Right lobe of liver (tissue), 4 donors: ENCODE measurements around the gene GPC6.

ENCODE experiments used
- POLR2A ChIP-seq: fragments of 450-650 bp; IDR thresholded peaks from one replicate; pipeline ENCODE4 v1.6.1; 2017; ENCODE audit warnings: antibody characterized with exemption, mild to moderate bottlenecking
- TF ChIP-seq, protein P1 (sequence below), 4 donors: fragments of 200-600 bp in 3 of 4; fragments of 450-650 bp in 1 of 4; IDR thresholded peaks; one replicate each; pipeline versions ENCODE4 v1.5.1 to v1.8.0; 2016 to 2022; ENCODE audit warnings: antibody characterized with exemption in 4 of 4, mild to moderate bottlenecking in 2 of 4
- donor health status: DM: no; HTN: no; CAD: no.
- donor health status: DM: no; HTN: no; CAD: no.
- donor health status: DM: no; HTN: yes; CAD: no.

DNA sequence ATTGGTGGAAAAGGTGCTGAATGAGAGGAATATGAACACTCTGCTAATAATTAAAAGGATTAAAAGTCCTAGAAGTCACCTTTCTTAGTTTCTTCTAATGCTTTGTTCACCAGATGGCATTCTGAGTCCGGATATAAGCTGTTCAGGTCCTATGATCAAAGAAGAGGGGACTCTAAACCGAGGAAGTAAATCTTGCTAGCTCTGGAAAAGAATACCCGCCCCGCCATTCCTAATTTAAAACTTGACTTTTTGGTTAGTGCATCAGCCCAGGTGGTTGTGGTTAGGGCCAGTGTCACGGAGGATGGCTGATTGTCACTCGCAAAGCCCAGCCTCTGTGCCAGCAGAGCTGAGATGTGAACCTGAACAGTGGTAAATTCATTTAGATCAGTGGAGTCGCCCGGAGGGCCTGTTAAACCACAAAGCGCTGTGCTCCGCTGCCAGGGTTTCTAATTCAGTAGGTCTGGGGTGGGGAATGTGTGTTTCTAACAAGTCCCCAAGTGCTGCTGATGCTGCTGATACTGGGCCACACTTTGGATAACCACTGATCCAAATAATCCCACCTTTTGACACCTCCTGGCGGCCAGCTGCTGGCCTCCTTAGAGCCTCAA, 827.5 kb downstream of the GPC6 start:
- TF ChIP-seq, protein P1, sequence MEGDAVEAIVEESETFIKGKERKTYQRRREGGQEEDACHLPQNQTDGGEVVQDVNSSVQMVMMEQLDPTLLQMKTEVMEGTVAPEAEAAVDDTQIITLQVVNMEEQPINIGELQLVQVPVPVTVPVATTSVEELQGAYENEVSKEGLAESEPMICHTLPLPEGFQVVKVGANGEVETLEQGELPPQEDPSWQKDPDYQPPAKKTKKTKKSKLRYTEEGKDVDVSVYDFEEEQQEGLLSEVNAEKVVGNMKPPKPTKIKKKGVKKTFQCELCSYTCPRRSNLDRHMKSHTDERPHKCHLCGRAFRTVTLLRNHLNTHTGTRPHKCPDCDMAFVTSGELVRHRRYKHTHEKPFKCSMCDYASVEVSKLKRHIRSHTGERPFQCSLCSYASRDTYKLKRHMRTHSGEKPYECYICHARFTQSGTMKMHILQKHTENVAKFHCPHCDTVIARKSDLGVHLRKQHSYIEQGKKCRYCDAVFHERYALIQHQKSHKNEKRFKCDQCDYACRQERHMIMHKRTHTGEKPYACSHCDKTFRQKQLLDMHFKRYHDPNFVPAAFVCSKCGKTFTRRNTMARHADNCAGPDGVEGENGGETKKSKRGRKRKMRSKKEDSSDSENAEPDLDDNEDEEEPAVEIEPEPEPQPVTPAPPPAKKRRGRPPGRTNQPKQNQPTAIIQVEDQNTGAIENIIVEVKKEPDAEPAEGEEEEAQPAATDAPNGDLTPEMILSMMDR (IDR thresholded peaks at IDR 0.05), result no peak
- no peak for TF ChIP-seq POLR2A
